ENCODE results near the gene MRPS18A. TPM values are rescaled to one million over a fixed set of nuclear protein-coding genes. Genes with fewer than 3 reads are reported as not detected.

The MRPS18A gene
- total RNA-seq, 1 experiment from 2014 or later, result 54.8 TPM

GRCh38 chr6:43715056-43715788, 27.6 kb upstream of the MRPS18A start:
- CTCF ChIA-PET, result interaction anchor here (0.6 kb wide), 1 partner anchor 547 kb away, joined by 4 read pairs; no protein-coding TSS in a partner anchor
- Histone ChIP-seq H3K4me1 (replicated peaks; ENCODE audit: insufficient read depth) (no peaks in the 10 kb centered on the region), H2AFZ (no peak overlapping the region), H4K20me1 (ENCODE audit: insufficient read depth) (no peaks in the 10 kb centered on the region), H3K27me3 (ENCODE audit: insufficient read depth, low read depth) (no peaks in the 10 kb centered on the region), H3K4me2 (no peak overlapping the region), H3K79me2 (ENCODE audit: low read depth) (no peaks in the 10 kb centered on the region), H3K9me2 (ENCODE audit: insufficient read depth) (no peaks in the 10 kb centered on the region), H3K4me3 (no peak overlapping the region), H3K27ac (no peak overlapping the region), H3K9me3 (ENCODE audit: insufficient read depth, low read depth) (no peaks in the 10 kb centered on the region), H3F3A (ENCODE audit: insufficient read depth, low read depth) (no peaks in the 10 kb centered on the region), H3K36me3 (ENCODE audit: low read depth) (no peaks in the 10 kb centered on the region)
- intact Hi-C loops (cut with micrococcal nuclease; ENCODE audit: unreplicated experiment), result no loop called here
- TF ChIP-seq EZH2 (IDR thresholded peaks at IDR 0.05; ENCODE audit: low read depth), result no peak
- TF ChIP-seq CTCF (conservative IDR thresholded peaks at IDR 0.05), result no peak
- no peak for DNase-seq
- no TSS peak for BruUV-seq (replicated peaks)
- POLR2A ChIA-PET (ENCODE audit: unreplicated experiment), result interaction anchor here (0.7 kb wide), 1 partner anchor 9 kb away, joined by 6 read pairs; no protein-coding TSS in a partner anchor

GRCh38 chr6:43714311-43715055, 26.9 kb upstream of the MRPS18A start:
- H3K9me2 ChIP-seq (ENCODE audit: insufficient read depth), result no peaks in the 10 kb centered on the region
- DNase-seq, result no peak
- H3K79me2 ChIP-seq (ENCODE audit: low read depth), result no peaks in the 10 kb centered on the region
- intact Hi-C loops (cut with micrococcal nuclease; ENCODE audit: unreplicated experiment), result no loop called here
- no peaks in the 10 kb centered on the region for H3K27me3 ChIP-seq (ENCODE audit: insufficient read depth, low read depth)
- no peaks in the 10 kb centered on the region for H3K36me3 ChIP-seq (ENCODE audit: low read depth)
- H3F3A ChIP-seq (ENCODE audit: insufficient read depth, low read depth), result peaks cover 4% of the 10 kb centered on the region
- CTCF ChIA-PET, result interaction anchor here (0.6 kb wide), 1 partner anchor 548 kb away, joined by 4 read pairs; no protein-coding TSS in a partner anchor
- H4K20me1 ChIP-seq (ENCODE audit: insufficient read depth), result no peaks in the 10 kb centered on the region
- TF ChIP-seq CTCF (conservative IDR thresholded peaks at IDR 0.05), result no peak
- TF ChIP-seq EZH2 (IDR thresholded peaks at IDR 0.05; ENCODE audit: low read depth), result no peak
- H3K27ac ChIP-seq, result no peak overlapping the region
- no peak overlapping the region for H3K4me2 ChIP-seq
- POLR2A ChIA-PET (ENCODE audit: unreplicated experiment), result interaction anchor here (0.7 kb wide), 1 partner anchor 9 kb away, joined by 6 read pairs; no protein-coding TSS in a partner anchor
- H3K4me3 ChIP-seq, result no peak overlapping the region
- H3K4me1 ChIP-seq (replicated peaks; ENCODE audit: insufficient read depth), result peaks cover 6% of the 10 kb centered on the region
- no TSS peak for BruUV-seq (replicated peaks)
- no peak overlapping the region for H2AFZ ChIP-seq
- H3K9me3 ChIP-seq (ENCODE audit: insufficient read depth, low read depth), result no peaks in the 10 kb centered on the region

GRCh38 chr6:43713643-43714310, 26.2 kb upstream of the MRPS18A start:
- intact Hi-C loops (cut with micrococcal nuclease; ENCODE audit: unreplicated experiment), result no loop called here
- TF ChIP-seq CTCF (conservative IDR thresholded peaks at IDR 0.05), result no peak
- no peak for TF ChIP-seq EZH2 (IDR thresholded peaks at IDR 0.05; ENCODE audit: low read depth)
- Histone ChIP-seq H3K4me2 (no peak overlapping the region), H3K27ac (no peak overlapping the region), H4K20me1 (ENCODE audit: insufficient read depth) (no peaks in the 10 kb centered on the region), H3K79me2 (ENCODE audit: low read depth) (no peaks in the 10 kb centered on the region), H3F3A (ENCODE audit: insufficient read depth, low read depth) (peaks cover 11% of the 10 kb centered on the region), H3K9me2 (ENCODE audit: insufficient read depth) (no peaks in the 10 kb centered on the region), H3K36me3 (ENCODE audit: low read depth) (no peaks in the 10 kb centered on the region), H3K9me3 (ENCODE audit: insufficient read depth, low read depth) (no peaks in the 10 kb centered on the region), H3K4me1 (replicated peaks; ENCODE audit: insufficient read depth) (peaks cover 13% of the 10 kb centered on the region), H3K27me3 (ENCODE audit: insufficient read depth, low read depth) (no peaks in the 10 kb centered on the region), H2AFZ (no peak overlapping the region), H3K4me3 (no peak overlapping the region)
- DNase-seq, result no peak
- CTCF ChIA-PET, result no interaction called here
- no TSS peak for BruUV-seq (replicated peaks)
- POLR2A ChIA-PET (ENCODE audit: unreplicated experiment), result no interaction called here

Data from PC-9 (cell line).